Heart left ventricle (tissue), 13 donors: ENCODE results near the gene AIP.

Experiments
- POLR2A ChIP-seq, 2 donors: fragments of 450-650 bp; IDR thresholded peaks; one replicate each; pipeline ENCODE4 v1.6.1; 2017; ENCODE audit warnings: antibody characterized with exemption in 2 of 2, mild to moderate bottlenecking in 2 of 2, moderate library complexity in 2 of 2
- TF ChIP-seq, protein P1 (sequence below), 12 donors: fragments of 200-600 bp; sonication (generic) in 4 of 12; IDR thresholded peaks; one replicate each; pipeline versions ENCODE4 v1.5.0 to v1.8.0; 2018 to 2022; ENCODE audit warnings: antibody characterized with exemption in 12 of 12, mild to moderate bottlenecking in 5 of 12
- donor health status: ischemic (EF 13 %, LVEDD 7.1; RV severe dilation, severe dysfunction).
- donor health status: DM: no; HTN: yes; CAD: no.
- donor health status: DM: no; HTN: no; CAD: no.
- donor health status: ischemic (EF 25% LVEDD 6.9; RV normal size, moderate dysfunction).
- donor health status: ischemic (EF 25% LVEDD 5.7; RV mildly dilated, moderate dysfunction).
- donor health status: ischemic (EF 35%, LVEDD 5.7; RV mildly dilated, moderate dysfunction).
- donor health status: nonischemic (EF 11% LVEDD 7.7; RV severe dilation, severe dysfunction).
- donor health status: DM: yes; HTN: yes; CAD: no.
- donor health status: PGD.
- donor health status: ischemic (EF 29% LVEDD 5.4; RV normal size, mild dysfunction).
- donor health status: nonischemic (EF 23%, LVEDD 6.1; RV moderate dilation, normal function).

DNA sequence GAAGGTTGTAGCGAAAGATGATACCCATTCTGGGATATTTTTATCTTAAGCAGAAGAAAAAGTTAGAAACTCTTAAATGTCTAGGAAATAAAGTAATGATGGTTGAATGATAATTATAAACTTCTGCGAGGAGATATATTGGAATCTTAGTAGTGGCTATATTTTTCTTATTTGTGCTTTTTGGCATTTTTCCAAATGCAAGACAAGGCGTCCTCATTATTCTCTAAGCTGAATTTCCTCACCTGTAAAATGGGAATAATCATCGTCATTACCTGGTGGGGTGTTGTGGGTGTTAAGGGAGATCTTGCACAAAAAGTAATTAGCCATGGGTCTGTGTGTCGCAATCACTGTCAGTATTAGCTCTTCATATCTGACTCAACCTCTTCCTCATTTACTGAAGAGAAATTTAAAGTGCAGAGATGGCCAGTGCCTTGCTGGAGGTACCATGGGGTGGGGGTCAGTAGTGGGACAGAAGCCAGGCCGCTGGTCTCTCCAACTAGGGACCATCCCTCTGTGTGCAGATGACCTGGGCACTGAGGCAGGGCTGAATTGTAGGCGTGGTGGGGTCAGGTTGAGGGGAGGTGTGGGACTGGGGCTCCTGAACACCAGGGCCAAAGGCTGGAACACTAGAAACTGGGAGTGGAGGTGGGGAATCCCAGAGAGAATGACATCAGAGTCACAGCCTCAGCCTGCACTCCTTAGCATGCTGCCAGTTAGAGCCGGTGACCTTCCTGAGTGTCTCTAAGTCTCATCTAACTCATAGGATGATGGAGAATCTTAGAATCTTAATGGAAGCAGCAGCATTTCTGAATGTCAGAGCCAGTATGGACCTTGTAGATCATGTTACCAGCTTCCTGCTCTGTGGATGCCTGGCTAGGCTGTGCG lies 18.2 kb downstream of the AIP start:
- TF ChIP-seq, protein P1, sequence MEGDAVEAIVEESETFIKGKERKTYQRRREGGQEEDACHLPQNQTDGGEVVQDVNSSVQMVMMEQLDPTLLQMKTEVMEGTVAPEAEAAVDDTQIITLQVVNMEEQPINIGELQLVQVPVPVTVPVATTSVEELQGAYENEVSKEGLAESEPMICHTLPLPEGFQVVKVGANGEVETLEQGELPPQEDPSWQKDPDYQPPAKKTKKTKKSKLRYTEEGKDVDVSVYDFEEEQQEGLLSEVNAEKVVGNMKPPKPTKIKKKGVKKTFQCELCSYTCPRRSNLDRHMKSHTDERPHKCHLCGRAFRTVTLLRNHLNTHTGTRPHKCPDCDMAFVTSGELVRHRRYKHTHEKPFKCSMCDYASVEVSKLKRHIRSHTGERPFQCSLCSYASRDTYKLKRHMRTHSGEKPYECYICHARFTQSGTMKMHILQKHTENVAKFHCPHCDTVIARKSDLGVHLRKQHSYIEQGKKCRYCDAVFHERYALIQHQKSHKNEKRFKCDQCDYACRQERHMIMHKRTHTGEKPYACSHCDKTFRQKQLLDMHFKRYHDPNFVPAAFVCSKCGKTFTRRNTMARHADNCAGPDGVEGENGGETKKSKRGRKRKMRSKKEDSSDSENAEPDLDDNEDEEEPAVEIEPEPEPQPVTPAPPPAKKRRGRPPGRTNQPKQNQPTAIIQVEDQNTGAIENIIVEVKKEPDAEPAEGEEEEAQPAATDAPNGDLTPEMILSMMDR (IDR thresholded peaks at IDR 0.05) = no peak
- TF ChIP-seq POLR2A (IDR thresholded peaks at IDR 0.05) = no peak
